ENCODE data around the gene DNAL1. TPM values are rescaled to one million over a fixed set of nuclear protein-coding genes. Genes with fewer than 3 reads are reported as not detected.

Gene DNAL1
- total RNA-seq, 1 experiment from 2014 or later, result 10.3 TPM

DNA sequence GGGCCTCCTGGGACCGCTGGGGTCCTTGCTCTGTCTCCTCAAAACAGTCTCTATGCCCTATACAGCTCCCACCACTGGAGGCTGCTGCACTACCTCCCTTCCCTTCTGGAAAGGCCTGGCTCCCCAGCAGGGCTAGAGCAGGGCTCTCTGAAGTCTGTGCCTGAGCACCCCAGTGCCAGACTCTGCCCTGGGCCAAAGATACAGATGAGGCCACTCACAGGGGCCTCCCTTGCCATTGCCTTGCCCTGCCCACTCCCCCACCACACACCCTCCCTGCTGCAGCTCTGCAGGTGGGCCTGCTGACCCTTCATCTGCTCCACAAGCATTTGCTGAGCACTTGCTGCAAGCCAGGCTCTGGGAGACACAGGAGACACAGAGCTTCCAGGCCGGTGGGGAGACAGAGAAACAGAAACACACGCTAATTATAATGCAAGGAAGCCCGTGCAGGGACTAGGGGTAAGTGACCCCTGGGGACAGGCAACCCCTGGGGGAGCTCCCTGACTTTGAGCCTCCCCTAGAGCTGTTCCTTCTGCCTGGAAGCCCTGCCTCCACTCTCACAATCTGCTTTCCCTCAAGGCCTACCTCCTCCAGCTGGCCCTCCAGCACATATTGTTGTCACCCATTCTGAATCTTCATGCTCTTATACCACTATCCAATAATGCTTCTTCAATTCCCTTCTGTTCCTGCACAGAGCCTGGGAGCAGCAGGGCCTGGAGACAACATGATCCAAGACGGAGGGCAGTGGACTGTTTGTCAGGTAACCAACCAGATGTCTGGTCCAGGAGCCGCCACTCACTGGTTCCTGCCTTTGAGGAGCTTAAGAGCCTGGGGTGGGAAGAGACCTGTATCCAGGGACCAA lies 102.0 kb downstream of the DNAL1 start:
- no peak overlapping the region for H3K4me3 ChIP-seq
- peak in 1 of 2 experiments; percentile 38 for DNase-seq
- H3K27me3 ChIP-seq, result no peaks in the 10 kb centered on the region
- H3K4me1 ChIP-seq, result peaks cover 63% of the 10 kb centered on the region
- H3K27ac ChIP-seq, result no peak overlapping the region
- H3K9me3 ChIP-seq (replicated peaks), result no peaks in the 10 kb centered on the region
- H3K36me3 ChIP-seq, result peaks cover 15% of the 10 kb centered on the region; the same call in 1 of the 2 replicates

GRCh38 chr14:73747379-73748211 lies 102.8 kb downstream of the DNAL1 start:
- DNase-seq, result no peak
- Histone ChIP-seq H3K4me1 (peaks cover 68% of the 10 kb centered on the region), H3K36me3 (peaks cover 15% of the 10 kb centered on the region; the same call in 1 of the 2 replicates), H3K27me3 (no peaks in the 10 kb centered on the region), H3K9me3 (replicated peaks) (no peaks in the 10 kb centered on the region), H3K4me3 (no peak overlapping the region), H3K27ac (no peak overlapping the region)

DNA sequence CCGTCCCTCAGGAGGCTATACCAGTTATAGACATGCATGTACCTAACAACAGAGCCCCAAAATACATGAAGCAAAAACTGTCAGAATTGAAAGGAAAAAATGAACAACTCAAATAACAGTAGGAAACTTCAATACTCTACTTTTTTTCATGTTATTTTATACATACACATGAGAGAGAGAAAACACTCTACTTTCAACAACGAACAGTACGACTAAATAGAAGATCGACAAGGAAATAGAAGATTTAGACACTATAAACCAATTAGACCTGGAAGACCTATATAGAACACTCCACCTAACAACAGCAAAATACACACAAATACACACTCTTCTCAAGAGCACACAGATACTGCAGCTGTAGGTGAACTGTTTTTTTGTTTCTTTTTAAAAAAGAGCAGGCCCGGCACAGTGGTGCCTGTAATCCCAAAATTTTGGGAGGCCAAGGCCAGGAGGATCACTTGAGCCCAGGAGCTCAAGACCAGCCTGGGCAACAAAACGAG lies 104.1 kb downstream of the DNAL1 start:
- no peak overlapping the region for H3K4me3 ChIP-seq
- H3K4me1 ChIP-seq, result peaks cover 69% of the 10 kb centered on the region
- H3K27ac ChIP-seq, result no peak overlapping the region
- H3K9me3 ChIP-seq (replicated peaks), result no peaks in the 10 kb centered on the region
- H3K36me3 ChIP-seq, result peaks cover 15% of the 10 kb centered on the region; the same call in 1 of the 2 replicates
- no peak for DNase-seq
- H3K27me3 ChIP-seq, result no peaks in the 10 kb centered on the region

DNA sequence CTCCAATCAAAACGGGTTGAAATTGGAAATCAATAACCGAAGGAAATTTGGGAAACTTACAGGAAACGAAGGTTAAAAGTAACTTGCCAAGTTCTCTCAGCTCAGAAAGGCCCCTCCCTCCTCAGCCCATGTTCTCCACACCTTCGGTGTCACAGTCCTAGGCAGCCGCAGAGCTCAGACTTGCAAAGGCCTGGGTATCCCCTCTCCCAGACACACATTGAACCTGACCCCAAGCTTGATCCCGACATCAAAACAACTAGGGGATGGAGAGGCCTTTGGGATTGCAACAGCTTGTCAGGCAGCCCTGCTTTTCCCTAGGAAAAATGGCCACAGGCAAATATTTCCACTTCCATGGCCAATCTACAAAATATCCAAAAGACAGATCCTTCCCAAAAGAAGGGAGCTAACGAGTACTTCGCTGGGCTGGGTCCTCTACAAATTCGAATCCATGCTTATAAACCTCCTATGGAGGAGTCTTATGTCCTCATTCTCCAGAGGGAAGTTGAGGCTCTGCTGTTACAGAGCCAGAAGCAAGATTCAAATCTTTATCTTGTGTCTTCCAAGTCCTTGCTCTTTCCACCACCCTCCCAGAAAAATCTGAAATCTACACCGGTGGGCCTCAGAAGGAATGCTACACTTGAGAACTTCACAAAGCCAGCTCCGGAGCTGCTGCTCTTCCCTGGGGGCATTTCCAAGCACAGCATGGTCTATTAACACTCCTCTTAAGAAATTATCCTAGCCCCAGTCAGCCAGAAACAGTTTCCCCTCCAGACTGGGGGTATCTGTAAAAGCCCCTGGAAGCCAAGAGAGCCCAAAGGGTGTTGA lies 105.1 kb downstream of the DNAL1 start:
- Histone ChIP-seq H3K4me1 (peaks cover 69% of the 10 kb centered on the region), H3K9me3 (replicated peaks) (no peaks in the 10 kb centered on the region), H3K36me3 (peaks cover 15% of the 10 kb centered on the region; the same call in 1 of the 2 replicates), H3K27ac (no peak overlapping the region), H3K27me3 (no peaks in the 10 kb centered on the region), H3K4me3 (no peak overlapping the region)
- DNase-seq, result no peak

- no peak overlapping the region for H3K4me3 ChIP-seq
- no peak overlapping the region for H3K27ac ChIP-seq
- no peaks in the 10 kb centered on the region for H3K9me3 ChIP-seq (replicated peaks)
- no peaks in the 10 kb centered on the region for H3K27me3 ChIP-seq
- DNase-seq, result no peak
- H3K4me1 ChIP-seq, result peaks cover 69% of the 10 kb centered on the region
- H3K36me3 ChIP-seq, result peaks cover 15% of the 10 kb centered on the region; the same call in 1 of the 2 replicates
These were observed 105.7 kb downstream of the DNAL1 start for GRCh38 chr14:73750531-73750901.

- no peak for DNase-seq
- peaks cover 69% of the 10 kb centered on the region for H3K4me1 ChIP-seq
- H3K27ac ChIP-seq, result no peak overlapping the region; the same call in 1 of the 2 replicates
- H3K9me3 ChIP-seq (replicated peaks), result no peaks in the 10 kb centered on the region
- peaks cover 10% of the 10 kb centered on the region; the same call in 1 of the 2 replicates for H3K36me3 ChIP-seq
- H3K27me3 ChIP-seq, result no peaks in the 10 kb centered on the region
- no peak overlapping the region for H3K4me3 ChIP-seq
These were observed 106.4 kb downstream of the DNAL1 start for GRCh38 chr14:73751157-73751691.

DNA sequence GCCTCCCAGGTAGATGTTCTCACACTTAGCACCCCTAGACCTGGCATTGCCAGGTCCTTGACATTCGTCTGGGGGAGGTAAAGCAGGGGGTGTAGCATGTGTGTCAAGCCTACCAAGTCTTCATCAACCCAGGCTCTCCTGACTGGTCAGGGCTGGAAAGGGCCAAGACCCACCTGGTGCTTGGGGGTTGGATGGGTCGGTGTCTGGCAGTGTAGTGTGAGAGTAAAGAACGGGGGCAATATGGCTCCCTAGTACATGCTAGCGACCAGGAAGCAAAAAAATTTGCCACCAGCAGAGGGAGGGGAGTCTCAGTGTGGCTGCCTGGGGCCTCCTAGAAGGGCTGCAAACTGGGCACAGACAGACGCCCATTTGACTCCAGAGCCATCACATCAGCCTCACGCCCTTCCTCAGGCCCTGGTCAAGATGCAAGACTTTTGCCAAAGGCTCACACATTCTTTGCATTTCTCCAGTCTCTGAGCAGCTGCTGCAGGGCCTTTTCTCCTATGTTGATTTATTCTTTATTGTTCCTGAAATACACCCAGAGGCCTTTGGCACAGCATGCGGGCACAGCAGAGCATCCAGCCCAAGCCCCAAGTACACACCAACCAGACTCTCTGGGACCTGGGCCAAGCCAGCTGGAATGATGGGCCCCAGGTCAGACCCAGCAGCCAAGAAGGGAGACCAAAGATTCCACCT lies 107.7 kb downstream of the DNAL1 start:
- Histone ChIP-seq H3K4me3 (no peak overlapping the region), H3K4me1 (peaks cover 71% of the 10 kb centered on the region), H3K9me3 (replicated peaks) (no peaks in the 10 kb centered on the region), H3K27ac (peak overlapping the region; percentile 34), H3K36me3 (peaks cover 10% of the 10 kb centered on the region; the same call in 1 of the 2 replicates), H3K27me3 (no peaks in the 10 kb centered on the region)
- peak; percentile 89 to 90 for DNase-seq

Other genes with a start within 250 kb of the DNAL1 start
- gene NUMB, start 186.4 kb upstream of the DNAL1 start, total RNA-seq (2014; rRNA removed; shearing (Covaris generic)), result 18.9 and 25.0 TPM in 2 replicates
- gene RIOX1, start 154.1 kb upstream of the DNAL1 start, total RNA-seq (2014; rRNA removed; shearing (Covaris generic)), result 14.7 and 15.1 TPM in 2 replicates
- gene ACOT1, start 107.8 kb upstream of the DNAL1 start, total RNA-seq (2014; rRNA removed; shearing (Covaris generic)), result 0.87 and 1.5 TPM in 2 replicates
- not detected in 2 replicates for gene HEATR4, start 86.0 kb upstream of the DNAL1 start, total RNA-seq (2014; rRNA removed; shearing (Covaris generic))
- 16.7 and 16.9 TPM in 2 replicates for gene ACOT2, start 75.8 kb upstream of the DNAL1 start, total RNA-seq (2014; rRNA removed; shearing (Covaris generic))
- 0.08 TPM in 1 of 2 replicates, not detected in the other for gene ACOT4, start 53.1 kb upstream of the DNAL1 start, total RNA-seq (2014; rRNA removed; shearing (Covaris generic))
- gene ACOT6, start 32.5 kb upstream of the DNAL1 start, total RNA-seq (2014; rRNA removed; shearing (Covaris generic)), result not detected in 2 replicates
- gene PNMA1, start 69.4 kb downstream of the DNAL1 start, total RNA-seq (2014; rRNA removed; shearing (Covaris generic)), result 11.0 and 11.3 TPM in 2 replicates
- gene PTGR2, start 206.8 kb downstream of the DNAL1 start, total RNA-seq (2014; rRNA removed; shearing (Covaris generic)), result 3.8 and 5.4 TPM in 2 replicates
- gene ZNF410, start 241.9 kb downstream of the DNAL1 start, total RNA-seq (2014; rRNA removed; shearing (Covaris generic)), result 52.3 and 58.0 TPM in 2 replicates

Measured in SJCRH30 (cell line).